RWPE2 (cell line): ENCODE data around the gene FRA10AC1.
A peak's percentile ranks its signal among the peaks of the same experiment; 100 is the strongest.

Experiments used
- ATAC-seq: fragments of 200-7000 bp; cut with Tn5 transposase; 3 replicates; pipeline ENCODE4 v1.9.1; 2021; ENCODE audit warnings: low read depth
- DNase-seq: peaks from one replicate; pipeline ENCODE4 v3.0.0-alpha.2; 2020; ENCODE audit warnings: low spot score
- H3K27ac ChIP-seq: fragments of 450-650 bp; 2 replicates; pipeline ENCODE4 v1.5.1; 2017; ENCODE audit warnings: mild to moderate bottlenecking; ENCODE audit not compliant: poor library complexity, severe bottlenecking
- H3K27me3 ChIP-seq: fragments of 250-450 bp; sonication (Bioruptor Pico); 2 replicates; pipeline ENCODE4 v1.5.1; 2021; ENCODE audit warnings: mild to moderate bottlenecking, moderate library complexity; ENCODE audit not compliant: insufficient read depth, poor library complexity, severe bottlenecking
- H3K36me3 ChIP-seq: fragments of 250-450 bp; sonication (Bioruptor Pico); 2 replicates; pipeline ENCODE4 v1.5.1; 2020; ENCODE audit warnings: low read depth, mild to moderate bottlenecking, moderate library complexity
- H3K4me1 ChIP-seq: fragments of 250-450 bp; sonication (Bioruptor Pico); 2 replicates; pipeline ENCODE4 v1.5.1; 2021; ENCODE audit warnings: mild to moderate bottlenecking, moderate library complexity; ENCODE audit not compliant: insufficient read depth, poor library complexity, severe bottlenecking
- H3K4me3 ChIP-seq: fragments of 250-450 bp; sonication (Bioruptor Pico); 2 replicates; pipeline ENCODE4 v1.5.1; 2021; ENCODE audit warnings: mild to moderate bottlenecking, moderate library complexity; ENCODE audit not compliant: severe bottlenecking
- H3K9me3 ChIP-seq: fragments of 250-450 bp; sonication (Bioruptor Pico); 2 replicates; pipeline ENCODE4 v1.5.1; 2021; ENCODE audit warnings: mild to moderate bottlenecking, moderate library complexity; ENCODE audit not compliant: severe bottlenecking
- TF ChIP-seq, protein P1 (sequence below): fragments of 450-650 bp; IDR thresholded peaks from one replicate; pipeline ENCODE4 v1.5.1; 2017; ENCODE audit warnings: mild to moderate bottlenecking, moderate library complexity; ENCODE audit not compliant: poor library complexity, severe bottlenecking

Gene FRA10AC1, protein sequence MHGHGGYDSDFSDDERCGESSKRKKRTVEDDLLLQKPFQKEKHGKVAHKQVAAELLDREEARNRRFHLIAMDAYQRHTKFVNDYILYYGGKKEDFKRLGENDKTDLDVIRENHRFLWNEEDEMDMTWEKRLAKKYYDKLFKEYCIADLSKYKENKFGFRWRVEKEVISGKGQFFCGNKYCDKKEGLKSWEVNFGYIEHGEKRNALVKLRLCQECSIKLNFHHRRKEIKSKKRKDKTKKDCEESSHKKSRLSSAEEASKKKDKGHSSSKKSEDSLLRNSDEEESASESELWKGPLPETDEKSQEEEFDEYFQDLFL

DNA sequence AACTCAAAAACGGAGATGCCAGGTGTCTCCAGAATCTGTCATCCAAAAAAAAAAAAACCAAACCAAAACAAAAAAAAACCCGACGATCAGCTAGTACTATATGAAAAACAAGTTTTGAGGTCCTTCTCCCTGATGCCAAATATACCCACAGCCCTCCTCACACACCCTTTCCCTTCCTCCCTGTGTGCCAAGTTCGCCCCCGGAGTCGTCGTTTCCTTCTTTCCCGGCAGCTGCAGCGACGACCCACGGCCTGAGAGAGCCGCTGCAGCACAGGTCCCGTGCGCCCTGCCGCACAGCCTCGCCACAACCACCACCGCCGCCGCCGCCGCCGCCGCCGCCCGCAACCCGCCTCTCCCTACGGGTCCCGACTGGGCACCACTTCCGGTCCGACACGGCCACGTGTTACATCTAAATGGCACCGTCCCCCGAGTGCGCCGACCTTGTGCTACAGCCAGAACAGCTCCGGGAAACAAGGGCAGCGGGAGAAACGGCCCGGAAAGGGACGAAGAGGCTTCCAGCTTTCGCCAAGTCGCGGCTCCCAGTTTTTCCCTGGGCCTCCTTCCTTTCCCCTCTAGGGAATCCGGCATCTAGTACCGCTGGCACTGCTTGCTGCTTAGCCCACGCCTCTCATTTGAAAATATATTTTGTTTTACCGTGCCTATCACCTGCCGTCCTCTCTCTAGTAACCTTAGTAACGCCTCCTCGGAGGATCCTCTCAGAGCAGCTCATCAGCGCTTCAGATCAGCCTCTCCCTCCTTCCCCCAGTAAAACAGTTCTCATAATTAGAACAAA lies at the start of gene FRA10AC1:
TSS of gene FRA10AC1 (minus strand) at position 383 of the 792 bp plus-strand sequence. CDS start 2,486 bp downstream, outside the sequence.
- DNase-seq (peak; percentile 90), ATAC-seq (peak; percentile 90)
- H3K4me1 ChIP-seq, result peaks cover 5% of the 10 kb centered on the region
- TF ChIP-seq, protein P1, sequence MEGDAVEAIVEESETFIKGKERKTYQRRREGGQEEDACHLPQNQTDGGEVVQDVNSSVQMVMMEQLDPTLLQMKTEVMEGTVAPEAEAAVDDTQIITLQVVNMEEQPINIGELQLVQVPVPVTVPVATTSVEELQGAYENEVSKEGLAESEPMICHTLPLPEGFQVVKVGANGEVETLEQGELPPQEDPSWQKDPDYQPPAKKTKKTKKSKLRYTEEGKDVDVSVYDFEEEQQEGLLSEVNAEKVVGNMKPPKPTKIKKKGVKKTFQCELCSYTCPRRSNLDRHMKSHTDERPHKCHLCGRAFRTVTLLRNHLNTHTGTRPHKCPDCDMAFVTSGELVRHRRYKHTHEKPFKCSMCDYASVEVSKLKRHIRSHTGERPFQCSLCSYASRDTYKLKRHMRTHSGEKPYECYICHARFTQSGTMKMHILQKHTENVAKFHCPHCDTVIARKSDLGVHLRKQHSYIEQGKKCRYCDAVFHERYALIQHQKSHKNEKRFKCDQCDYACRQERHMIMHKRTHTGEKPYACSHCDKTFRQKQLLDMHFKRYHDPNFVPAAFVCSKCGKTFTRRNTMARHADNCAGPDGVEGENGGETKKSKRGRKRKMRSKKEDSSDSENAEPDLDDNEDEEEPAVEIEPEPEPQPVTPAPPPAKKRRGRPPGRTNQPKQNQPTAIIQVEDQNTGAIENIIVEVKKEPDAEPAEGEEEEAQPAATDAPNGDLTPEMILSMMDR, result peak; percentile 68
- H3K4me3 ChIP-seq, result peak within 1 kb of the TSS; percentile 49
- H3K27me3 ChIP-seq, result no peaks in the 10 kb centered on the region
- peak within 1 kb of the TSS; percentile 65 for H3K27ac ChIP-seq
- H3K36me3 ChIP-seq, result peaks cover 26% of the 10 kb centered on the region
- H3K9me3 ChIP-seq, result no peaks in the 10 kb centered on the region

DNA sequence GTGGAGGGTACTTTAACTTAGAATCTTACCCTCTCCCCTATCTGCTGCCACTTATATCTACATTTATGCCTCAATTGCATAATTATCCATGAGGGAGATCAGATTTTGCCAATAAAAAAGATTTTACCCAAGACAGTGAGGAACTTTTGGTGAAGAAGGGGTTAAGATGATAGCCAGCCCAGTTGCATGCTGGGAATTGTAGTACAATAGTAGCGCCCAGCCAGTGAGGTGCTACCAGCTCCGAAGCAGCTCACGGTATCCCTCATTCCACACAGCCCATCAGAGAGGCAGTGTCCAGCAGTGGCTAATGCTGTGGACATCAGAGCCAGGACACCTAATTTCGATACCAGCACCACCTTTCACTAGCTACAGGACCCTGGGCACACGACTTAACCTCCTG lies 49.4 kb upstream of the FRA10AC1 start:
- ATAC-seq, result peak; percentile 49; the same call in 2 of the 3 replicates
- Histone ChIP-seq H3K4me1 (peaks cover 23% of the 10 kb centered on the region), H3K4me3 (no peak overlapping the region), H3K9me3 (no peaks in the 10 kb centered on the region), H3K36me3 (no peaks in the 10 kb centered on the region), H3K27me3 (no peaks in the 10 kb centered on the region), H3K27ac (no peak overlapping the region)
- DNase-seq, result no peak
- TF ChIP-seq, protein P1, result no peak

DNA sequence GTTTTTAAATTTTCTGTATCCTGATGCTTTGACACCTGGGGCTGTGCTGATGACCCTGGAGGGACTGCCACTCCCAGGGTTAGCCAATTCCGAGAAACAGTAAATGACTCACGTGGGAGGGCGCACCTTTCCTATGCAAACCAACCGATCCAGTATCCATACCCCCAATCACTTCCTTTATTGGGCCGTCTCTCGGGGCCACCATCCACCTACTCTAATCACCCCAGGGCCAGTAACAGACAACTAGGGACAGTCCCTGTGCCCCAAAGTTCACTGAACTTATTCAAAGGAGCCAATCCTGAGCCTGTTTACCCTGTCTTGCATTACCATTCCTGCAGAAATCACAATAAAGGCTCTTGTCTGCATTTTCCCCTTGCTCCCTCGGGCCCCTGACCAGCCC lies 48.7 kb upstream of the FRA10AC1 start:
- Histone ChIP-seq H3K27ac (no peak overlapping the region), H3K36me3 (no peaks in the 10 kb centered on the region), H3K4me1 (peaks cover 23% of the 10 kb centered on the region), H3K4me3 (no peak overlapping the region), H3K9me3 (no peaks in the 10 kb centered on the region), H3K27me3 (no peaks in the 10 kb centered on the region)
- DNase-seq (no peak), ATAC-seq (no peak)
- TF ChIP-seq, protein P1, result no peak

DNA sequence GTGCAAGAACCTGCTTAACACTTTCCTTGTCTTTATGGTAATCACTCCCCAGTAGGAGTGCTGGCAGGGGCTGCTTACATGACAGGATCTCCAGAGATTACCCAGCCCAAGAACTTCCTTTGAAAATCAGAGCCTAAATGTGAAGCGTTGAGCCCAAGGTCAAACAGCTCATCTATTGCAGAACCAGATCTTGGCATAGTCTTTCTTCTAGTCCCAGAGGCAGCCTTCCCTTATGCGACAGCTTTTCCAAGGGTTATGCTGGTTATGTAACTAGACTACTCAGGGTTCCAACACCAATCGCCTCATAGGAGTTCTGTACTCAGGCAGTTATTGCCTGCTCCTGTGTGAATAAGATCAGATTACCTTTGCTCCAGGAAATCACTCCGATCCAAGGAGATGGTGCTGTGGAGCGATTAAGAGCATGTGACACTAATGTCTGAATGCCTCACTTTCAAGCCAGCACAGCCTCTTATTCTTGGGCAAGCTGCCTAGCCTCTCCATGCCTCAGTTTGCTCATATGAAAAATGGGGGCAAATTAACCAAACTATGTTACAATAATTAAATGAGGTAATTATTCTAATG lies 46.9 kb upstream of the FRA10AC1 start:
- H3K4me1 ChIP-seq, result peaks cover 23% of the 10 kb centered on the region
- no peaks in the 10 kb centered on the region for H3K27me3 ChIP-seq
- no peaks in the 10 kb centered on the region for H3K36me3 ChIP-seq
- H3K4me3 ChIP-seq, result no peak overlapping the region
- no peak for DNase-seq
- H3K9me3 ChIP-seq, result no peaks in the 10 kb centered on the region
- TF ChIP-seq, protein P1, result no peak
- no peak for ATAC-seq
- no peak overlapping the region for H3K27ac ChIP-seq
